Stimulated activated CD8-positive, alpha-beta memory T cell treated with anti-CD3 and anti-CD28 coated beads, Interleukin-4, amount 100 ng/mL, for 4 hours (primary cell): ENCODE measurements around the gene PIK3IP1.
"Not testable (repeated sequence)": the region's sequence is repeated elsewhere in the genome, so short reads cannot be mapped to it uniquely, and the experiment has no call there.

Experiments used
- DNase-seq, 2 donors: peaks; one replicate each; pipeline ENCODE4 v3.0.0-alpha.2; 2020; ENCODE audit warnings: low read depth in 2 of 2, low spot score in 1 of 2

The PIK3IP1 gene

DNA sequence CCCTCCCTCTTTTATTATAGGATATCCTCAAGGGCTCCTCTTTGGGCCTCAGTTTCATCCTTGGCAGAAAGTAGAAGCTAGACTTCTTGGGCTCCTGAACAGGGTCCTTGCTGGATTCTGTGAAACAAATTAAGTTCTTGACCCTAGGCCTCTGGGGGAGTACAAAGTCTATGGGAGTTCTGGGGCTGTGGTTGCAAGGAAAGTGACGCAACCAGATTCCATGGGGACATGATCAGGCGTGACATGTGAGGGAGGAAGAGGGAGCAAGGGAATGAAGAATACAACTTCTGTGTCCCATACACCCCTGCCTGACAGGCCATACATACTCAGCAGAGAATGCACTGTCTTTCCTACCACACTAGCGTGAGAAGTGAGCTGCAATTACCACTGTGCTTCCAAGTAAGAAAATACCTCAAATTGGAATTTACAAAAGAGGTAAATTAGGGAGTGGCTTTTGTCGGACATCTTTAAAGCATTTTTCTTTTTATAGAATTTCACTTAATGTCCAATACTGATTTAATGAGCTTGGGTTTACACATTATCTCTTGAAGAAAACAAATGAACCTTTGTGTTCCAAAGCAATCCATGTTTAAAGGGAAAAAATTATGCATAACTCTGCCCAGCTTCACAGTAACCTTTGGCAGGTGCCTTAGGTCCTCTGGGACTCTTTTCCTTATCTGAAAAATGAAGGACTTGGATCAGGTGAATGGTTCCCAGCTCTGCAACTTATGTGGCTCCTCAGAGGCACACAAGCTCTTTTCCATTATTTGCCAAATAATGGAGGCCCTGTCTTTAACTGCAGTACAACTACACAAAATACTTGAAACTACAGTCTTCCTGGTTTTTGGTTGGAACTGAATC is 41.3 kb downstream of the PIK3IP1 start:
- DNase-seq, result no peak

GRCh38 chr22:31248965-31249958 is 43.0 kb downstream of the PIK3IP1 start:
- DNase-seq, result no peak

GRCh38 chr22:31248138-31248745 is 44.0 kb downstream of the PIK3IP1 start:
- peak; percentile 12 to 20 for DNase-seq

DNA sequence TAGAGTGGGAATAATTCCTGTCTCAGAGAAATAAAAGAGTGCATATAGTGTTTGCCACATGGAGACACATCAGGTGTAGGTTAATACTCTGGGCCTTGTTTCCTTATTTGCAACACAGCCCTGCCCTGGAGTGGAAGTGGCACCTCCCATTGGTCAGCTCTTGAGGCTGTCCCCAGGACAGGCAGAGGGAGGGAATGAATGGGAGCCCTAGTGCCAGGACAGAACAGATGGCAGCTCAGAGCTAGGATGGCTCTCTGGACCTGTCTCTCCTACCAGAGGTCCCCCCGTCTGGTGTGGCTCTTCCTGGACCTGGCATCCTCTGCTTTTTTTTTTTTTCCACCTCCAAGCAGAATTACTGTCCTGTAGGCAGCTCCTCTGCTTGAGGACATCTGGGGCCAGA is 44.6 kb downstream of the PIK3IP1 start:
- DNase-seq, result no peak

- no peak for DNase-seq
Observed at GRCh38 chr22:31246687-31247086, 45.6 kb downstream of the PIK3IP1 start.

GRCh38 chr22:31245998-31246397 is 46.3 kb downstream of the PIK3IP1 start:
- not testable (repeated sequence) for DNase-seq

DNA sequence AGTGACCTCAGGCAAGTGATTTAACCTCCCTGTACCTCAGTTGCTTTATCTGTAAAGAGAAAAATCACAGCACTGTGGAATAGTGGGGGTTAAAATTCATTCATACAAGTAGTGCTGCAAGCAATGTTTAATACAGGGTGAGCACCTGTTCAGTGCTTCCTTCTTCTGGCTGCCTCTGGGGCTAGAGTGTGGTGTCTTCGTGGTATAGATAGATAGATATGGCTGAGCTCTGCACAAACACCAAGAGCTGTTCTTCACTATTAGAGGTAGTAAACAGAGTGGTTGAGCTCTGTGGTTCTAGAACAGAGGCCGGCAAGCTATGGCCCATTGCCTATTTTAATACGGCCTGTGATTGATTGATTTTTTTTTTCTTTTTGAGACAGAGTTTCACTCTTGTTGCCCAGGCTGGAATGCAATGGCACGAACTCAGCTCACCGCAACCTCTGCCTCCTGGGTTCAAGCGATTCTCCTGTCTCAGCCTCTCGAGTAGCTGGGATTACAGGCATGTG is 47.3 kb downstream of the PIK3IP1 start:
- no peak for DNase-seq

DNA sequence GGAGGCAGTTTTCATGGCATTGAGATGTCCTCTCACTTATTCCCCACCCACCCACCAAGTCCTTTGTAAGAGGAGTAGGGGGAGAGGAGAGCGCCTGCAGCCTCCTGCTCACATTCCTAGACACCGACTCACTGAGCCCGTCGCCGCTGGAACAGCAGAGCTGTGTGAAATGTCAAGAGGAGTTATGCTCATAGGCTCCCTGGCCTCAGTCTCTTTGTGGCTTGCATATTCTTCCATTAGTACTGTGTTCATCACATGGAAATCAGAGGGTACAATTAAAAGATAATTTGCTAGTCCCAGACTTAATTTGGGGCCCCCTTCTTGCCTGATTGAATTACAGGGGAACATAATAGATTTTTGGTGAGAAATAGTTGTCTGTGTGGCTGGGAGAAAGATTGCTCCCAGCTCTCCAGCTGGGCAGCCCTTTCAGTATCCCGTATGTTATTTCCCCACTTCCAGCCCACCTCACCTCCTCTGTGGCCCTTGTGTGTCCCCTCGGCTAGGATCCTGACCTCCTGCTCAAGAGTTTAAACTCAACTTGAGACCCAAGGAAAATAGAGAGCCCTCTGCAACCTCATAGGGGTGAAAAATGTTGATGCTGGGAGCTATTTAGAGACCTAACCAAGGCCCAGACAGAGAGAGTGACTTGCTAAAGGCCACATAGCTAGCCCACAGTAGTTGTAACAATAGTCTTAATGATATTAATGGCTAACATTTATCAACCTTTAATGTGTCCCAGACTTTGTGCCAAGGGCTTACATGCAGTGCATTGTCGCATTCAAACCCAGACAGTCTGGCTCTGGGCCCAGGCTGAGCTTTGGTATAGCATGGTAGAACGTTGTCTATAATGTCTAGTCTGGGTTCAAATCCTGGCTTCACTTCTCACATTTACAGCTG is 48.0 kb downstream of the PIK3IP1 start:
- no peak for DNase-seq

GRCh38 chr22:31243339-31244045 is 48.8 kb downstream of the PIK3IP1 start:
- no peak for DNase-seq

- DNase-seq, result no peak
Observed at GRCh38 chr22:31241936-31242335, 50.4 kb downstream of the PIK3IP1 start.

- no peak for DNase-seq
Observed at GRCh38 chr22:31241200-31241599, 51.1 kb downstream of the PIK3IP1 start.

DNA sequence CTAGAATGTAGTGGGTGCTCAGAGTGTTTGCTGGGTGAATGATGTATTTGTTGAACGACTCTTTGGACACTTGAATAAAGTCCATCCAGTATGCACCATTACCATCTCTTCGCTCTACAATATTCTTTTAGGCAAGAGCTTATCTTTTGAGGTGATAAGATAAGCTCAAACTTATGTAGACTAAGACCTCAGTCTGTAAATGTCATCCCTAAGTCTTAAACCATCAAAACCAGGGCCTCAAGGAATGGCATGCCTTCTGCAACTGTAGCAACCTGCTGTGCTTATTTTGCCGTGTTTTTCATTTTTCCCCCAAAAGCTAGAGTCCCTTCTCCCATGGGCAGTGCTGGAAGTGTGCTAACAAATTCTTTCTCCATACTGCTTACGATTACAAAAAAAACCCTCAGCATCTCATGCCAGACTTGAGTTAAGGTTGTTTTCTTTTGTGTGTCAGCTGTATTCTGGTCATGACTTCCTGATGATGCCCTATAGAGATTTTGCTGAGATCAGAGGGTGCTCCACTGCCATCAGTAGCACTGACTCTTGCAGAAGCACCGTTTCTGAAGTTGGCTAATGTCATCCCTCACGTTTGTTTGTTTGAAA is 52.4 kb downstream of the PIK3IP1 start:
- DNase-seq, result no peak

GRCh38 chr22:31238057-31238456 is 54.2 kb downstream of the PIK3IP1 start:
- no peak for DNase-seq

DNA sequence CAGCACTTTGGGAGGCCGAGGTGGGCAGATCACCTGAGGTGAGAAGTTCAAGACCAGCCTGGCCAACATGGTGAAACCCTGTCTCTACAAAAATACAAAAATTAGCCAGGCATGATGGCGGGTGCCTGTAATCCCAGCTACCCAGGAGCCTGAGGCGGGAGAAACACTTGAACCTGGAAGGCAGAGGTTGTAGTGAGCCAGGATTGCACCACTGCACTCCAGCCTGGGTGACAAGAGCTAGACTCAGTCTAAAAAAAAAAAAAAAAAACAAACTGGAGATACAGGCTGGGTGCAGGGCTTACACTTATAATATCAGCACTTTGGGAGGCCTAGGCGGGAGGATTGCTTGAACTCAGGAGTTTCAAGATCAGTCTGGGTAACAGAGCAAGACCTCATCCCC is 56.2 kb downstream of the PIK3IP1 start:
- DNase-seq, result not testable (repeated sequence)

DNA sequence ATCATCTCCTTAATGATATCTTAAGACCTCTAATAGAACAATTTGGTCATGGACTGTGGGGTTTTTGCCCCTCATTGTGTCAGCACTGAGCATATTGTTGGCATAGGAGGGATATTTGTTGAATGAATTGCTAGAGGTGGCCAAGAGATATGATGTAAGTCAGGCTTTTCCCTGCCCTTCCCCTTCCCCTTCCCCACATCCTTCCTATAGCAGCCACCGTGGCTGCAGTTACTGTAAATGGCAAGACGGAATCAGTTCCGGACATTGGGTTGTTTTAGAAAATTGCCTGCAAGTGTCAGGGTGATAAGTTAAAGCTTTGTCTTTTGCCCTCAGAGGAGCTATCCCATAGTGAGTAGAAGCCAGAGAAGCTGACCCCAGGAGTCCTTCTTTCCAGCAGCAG is 57.2 kb downstream of the PIK3IP1 start:
- no peak for DNase-seq

DNA sequence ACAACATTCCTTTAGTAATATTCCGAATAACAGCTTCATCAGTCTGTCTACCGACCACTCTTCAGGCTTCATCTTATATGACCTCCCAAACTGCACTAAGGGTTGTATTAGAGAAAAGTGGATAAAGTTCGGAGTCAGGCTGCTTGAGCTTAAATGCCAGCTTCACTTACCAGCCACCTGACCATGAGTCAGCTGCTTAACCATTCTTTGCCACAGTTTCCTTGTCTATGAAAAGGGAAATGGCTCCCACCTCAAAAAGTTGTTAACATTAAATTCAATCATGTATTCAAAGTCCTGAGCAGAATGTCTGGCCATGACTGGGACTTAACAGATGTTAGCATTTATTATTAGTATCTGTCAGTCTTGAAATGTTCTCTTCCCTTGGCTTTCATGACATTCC is 59.3 kb downstream of the PIK3IP1 start:
- no peak for DNase-seq
